ENCODE results near the gene CCR8.
"Not testable (repeated sequence)": the region's sequence is repeated elsewhere in the genome, so short reads cannot be mapped to it uniquely, and the experiment has no call there.

CCR8 gene

DNA sequence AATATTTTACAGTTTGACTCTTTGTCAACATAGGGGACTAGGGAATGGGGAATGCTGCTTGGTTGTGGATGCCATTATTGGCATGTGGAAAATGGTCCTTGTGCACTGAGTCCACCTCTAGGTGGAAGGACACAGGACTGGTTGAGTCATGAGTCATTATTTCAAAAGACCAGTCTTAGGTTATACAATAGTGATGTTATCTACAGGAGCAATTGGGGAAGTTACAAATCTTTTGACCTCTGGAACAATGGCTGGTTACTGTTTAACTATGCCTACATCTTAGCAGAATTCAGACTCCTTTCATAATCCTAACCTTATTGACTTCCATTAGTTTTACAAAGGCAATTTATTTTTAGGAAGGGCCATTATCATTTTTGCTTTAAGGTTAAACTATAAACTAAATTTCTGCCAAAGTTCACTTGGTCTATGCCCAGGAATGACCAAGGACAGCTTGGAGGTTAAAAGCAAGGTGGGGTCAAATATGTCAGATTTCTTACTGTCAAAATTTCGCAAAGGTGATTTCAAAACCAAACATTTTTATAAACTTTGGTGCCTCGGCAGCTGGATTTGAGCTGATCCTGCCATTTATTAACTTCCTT, 11.8 kb upstream of the CCR8 start:
- DNase-seq = no peak

DNA sequence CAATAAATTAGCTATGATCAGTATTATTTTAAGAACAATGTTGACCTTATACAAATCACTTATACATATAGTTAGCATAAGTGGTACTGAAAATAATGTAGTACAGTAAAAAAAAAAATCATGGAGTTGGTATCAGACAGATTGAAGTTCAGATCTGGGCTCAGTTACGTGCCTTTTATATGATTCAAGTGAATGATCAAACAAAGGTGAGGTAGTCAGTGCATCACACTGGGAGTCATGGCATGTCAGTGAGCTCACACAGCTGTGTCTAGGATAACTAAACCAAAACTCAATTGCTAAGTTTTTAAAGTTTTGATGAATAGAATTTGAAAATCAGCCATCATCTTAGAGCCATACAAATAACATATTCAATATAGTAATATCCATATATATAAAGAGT, 11.2 kb upstream of the CCR8 start:
- no peak for DNase-seq

DNA sequence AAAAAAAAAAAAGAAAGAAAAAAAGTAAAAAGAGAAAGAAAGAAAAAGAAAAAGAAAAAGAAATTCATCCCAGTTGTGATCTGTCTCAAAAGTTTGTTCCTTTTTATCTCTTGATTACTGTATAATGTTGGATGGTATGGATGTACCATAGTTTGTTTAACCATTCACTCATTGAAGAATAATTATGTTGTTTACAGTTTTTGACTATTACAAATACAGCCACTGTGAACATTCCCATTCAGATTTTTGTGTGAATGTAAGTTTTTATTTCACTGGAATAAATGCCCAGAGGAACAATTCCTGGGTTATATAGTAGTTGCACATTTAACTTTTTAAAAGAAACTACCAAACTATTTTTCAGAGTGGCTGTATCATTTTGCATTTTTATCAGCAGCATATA, 10.3 kb upstream of the CCR8 start:
- DNase-seq = no peak

DNA sequence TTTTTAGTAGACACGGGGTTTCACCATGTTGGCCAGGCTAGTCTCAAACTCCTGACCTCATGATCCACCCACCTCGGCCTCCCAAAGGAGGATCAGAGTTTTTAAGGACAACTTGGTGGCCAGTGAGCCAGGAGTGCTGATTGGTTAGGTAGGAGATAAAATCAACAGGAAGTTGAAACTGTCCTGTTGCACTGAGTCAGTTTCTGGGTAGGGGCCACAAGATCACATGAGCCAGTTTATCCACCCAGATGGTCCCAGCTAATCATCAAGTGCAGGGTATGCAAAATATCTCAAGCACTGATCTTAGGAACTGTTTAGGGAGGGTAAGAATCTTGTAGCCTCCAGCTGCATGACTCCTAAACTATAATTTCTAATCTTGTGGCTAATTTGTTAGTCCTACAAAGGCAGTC, 7.9 kb upstream of the CCR8 start:
- not testable (repeated sequence) for DNase-seq

DNA sequence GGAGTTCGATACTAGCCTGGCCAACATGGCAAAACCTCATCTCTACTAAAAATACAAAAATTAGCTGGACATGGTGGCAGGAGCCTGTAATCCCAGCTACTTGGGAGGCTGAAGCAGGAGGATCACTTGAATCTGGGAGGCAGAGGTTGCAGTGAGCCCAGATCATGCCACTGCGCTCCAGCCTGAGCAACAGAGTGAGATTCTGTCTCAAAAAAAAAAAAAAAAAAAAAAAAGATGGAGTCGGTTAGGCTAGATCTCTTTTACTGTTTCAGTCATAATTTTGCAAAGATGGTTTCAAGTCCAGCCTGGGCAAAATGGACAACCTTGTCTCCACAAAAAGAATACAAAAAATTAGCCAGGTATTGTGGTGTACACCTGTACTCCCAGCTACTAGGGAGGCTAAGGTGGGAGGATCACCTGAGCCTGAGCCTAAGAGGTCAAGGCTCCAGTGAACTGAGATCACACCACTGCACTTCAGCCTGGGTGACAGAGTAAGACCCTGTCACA, 7.2 kb upstream of the CCR8 start:
- DNase-seq = not testable (repeated sequence)

DNA sequence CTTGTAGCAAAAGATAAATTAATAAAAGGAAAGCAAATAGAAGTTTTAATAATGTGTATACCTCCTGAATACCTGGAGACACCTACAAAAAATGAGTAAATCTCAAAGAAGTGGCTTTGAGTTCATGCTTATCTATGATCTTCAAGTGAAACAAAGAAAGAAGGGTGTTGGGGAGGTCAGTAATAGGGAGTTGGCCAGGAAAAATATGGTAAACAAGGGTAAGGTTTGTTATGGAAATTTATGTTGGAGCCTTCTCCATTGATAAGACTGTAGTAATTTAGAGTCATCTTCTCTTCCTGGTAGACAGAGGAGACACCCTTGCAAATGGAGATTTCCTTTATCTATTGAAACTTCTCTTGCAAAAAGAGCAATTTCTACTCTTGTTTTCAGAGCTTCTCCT, 6.6 kb upstream of the CCR8 start:
- no peak for DNase-seq

DNA sequence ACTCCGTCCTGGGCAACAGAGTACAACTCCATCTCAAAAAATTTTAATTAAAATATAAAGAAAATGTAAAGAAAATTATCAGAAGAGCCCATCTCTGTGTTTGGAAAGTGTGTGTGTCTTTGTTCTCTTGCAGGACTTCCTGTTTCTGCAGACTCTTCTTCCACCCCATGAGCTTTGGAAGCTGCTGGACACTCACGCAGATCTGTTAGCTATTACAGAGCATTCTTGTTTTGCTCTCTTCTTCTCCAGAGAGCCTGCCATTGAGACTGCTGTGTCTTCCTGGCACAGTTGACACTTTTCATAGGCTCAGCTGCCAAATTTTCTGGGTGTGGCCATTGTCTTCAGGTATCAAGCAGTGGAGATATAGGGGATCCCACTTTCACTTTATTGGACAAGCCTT, 6.0 kb upstream of the CCR8 start:
- DNase-seq = no peak

DNA sequence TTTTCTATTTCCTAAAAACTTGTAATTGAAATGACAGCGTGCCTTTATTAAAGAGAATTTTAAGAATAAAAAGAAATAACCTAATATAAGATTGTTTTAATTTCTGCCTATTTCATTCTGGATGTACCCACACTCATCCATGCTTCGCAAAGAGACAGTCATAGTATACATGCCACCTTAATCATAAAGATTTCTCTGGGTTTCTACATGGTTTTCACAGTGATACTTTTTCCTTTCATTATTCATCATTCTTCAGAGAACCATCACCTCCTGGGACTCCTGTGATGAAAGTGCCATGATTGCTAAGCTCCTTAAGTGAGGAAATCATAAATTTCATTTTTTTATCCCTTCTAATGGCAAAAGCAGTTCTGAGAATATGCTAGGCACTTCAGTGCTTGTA, 4.3 kb upstream of the CCR8 start:
- DNase-seq = no peak

DNA sequence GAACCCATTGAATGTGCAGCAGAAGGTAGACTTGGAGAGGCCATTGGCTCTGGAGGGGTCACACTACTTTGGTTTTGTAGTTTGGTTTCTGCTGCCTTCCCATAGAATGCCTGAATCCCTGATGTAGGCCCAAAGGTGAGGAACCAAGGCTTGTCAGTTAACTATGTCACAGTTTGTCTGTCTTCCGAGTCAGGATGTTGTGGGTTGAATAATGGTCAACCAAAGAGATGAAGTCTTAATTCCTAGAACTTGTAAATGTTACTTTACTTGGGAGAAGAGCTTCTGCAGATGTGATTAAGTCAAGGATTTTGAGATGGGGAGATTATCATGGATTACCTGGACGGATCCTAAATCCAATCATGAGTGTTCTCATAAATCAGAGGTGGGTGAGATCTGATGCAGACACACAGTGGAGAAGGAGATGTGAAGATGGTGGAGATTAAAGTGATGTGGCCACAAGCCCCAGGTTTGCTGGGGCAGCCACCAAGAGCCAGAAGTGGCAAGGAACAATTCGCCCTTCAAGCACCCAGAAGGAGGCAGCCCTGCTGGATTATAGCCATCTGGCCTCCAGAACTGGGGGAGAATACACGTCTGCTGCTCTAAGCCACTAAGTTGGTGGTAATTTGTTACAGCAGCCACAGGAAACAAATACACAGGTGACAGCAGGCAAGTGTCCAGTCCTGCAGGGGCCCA, 2.3 kb upstream of the CCR8 start:
- no peak for DNase-seq

DNA sequence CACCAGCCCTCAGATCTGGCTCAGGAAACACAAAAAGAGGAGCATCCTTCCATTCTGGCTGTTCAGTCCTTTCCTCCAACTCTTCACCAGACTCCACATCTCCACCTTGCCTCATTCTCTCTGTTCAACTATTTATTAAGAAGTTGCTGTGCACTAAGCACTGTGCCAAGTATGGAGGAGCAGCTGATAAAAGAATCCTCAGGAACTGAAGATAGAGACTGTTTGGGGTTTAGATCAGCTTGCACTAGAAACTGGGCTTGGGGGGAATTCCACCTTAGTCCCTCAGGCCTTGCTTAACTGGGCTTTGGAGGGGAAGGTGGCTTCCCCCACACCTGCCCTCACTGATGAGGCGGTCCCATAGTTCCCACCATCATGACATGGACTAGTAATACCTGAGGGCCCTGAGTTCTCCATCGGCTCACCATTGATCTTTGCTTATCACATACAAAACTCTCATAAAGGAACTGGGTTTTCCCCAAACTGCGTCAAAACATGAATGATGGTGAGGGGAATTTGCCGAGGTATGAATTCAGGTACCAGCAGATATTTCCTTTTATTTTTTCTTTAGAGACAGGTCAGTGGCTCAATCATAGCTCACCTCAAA, 1.7 kb upstream of the CCR8 start:
- DNase-seq = no peak

DNA sequence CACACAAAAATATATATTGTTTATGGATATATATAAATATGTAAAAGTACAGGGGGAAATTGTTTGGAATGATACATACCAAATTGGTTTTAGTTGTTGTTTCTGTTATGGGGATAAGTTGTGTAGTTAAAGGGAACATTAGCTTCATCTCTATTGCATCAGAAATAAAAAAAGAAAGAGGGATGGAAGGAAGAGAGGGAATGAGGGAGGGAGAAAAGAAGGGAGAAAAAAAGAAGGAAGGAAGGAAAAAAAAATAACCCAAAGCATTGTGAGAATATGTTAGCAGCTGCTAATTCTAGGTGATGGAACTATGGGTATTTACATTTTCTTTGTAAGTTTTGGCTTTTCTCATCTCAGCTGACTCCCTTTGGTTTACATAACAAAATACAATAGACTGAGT, 1.3 kb downstream of the CCR8 start:
- DNase-seq = no peak

DNA sequence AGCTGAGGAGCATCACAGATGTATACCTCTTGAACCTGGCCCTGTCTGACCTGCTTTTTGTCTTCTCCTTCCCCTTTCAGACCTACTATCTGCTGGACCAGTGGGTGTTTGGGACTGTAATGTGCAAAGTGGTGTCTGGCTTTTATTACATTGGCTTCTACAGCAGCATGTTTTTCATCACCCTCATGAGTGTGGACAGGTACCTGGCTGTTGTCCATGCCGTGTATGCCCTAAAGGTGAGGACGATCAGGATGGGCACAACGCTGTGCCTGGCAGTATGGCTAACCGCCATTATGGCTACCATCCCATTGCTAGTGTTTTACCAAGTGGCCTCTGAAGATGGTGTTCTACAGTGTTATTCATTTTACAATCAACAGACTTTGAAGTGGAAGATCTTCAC, 3.0 kb downstream of the CCR8 start:
- DNase-seq = no peak

DNA sequence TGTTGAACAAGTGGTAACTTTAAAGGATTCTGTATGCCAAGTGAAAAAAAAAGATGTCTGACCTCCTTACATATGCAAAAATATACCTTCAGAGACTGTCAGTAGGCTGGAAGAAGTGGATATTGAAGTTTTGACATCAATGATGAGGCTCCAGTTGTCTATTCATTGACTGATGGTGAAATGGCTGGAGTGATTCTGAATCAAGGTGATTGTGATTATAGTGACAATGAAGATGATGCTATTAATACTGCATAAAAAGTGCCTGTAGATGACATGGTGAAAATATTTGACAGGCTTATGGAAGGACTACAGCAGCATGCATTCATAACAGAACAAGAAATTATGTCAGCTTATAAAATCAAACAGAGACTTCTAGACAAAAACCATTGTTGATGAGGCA, 4.1 kb downstream of the CCR8 start:
- no peak for DNase-seq

DNA sequence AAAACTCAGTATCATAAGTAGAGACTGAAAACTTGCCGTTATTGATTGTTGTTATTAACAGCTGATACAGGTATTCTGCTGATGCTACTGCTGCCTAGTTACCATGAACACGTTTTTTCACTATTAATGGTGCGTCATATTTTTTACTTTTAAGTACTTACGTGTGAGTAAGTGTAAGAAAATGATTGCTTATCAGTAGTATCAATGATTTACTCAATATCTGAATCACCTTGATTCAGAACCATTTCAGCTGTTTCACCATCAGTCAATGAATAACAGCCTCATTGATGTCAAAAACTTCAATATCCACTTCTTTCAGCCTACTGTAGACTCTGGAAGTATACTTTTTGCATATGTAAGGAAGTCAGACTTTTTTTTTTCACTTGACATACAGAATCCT, 4.7 kb downstream of the CCR8 start:
- DNase-seq = no peak

DNA sequence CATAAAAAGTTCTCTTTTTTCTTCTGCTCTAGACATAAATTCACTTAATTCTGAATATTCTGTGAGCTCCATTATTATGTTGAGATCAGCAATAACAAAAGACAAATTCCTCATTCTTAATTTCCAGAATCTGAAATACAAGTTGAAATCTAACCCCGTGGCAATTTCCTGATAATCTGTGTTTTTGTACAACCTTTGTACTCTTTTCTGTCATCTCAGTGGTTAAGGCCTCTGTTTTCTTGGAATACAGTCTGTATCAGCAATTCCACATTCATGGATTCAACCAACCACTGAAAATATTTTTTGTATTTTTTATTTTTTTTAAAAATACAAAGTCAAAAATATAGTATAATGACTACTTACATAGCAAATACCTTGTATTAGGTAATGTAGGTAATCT, 8.7 kb downstream of the CCR8 start:
- DNase-seq = no peak

DNA sequence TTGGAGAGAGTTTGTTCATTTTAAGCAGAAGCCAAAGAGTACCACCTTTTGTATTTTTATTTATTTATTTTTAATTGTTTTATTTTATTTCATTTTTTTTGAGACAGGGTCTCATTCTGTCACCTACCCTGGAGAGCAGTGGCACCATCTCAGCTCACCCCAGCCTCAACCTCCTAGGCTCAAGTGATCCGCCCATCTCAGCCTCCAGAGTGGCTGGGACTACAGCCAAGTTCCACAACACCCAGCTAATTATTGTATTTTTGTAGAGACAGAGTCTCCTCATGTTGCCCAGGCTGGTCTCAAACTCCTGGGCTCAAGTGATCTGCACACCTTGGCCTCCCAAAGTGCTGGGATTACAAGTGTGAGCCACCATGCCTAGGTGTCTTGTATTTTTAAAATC, 9.6 kb downstream of the CCR8 start:
- no peak for DNase-seq

DNA sequence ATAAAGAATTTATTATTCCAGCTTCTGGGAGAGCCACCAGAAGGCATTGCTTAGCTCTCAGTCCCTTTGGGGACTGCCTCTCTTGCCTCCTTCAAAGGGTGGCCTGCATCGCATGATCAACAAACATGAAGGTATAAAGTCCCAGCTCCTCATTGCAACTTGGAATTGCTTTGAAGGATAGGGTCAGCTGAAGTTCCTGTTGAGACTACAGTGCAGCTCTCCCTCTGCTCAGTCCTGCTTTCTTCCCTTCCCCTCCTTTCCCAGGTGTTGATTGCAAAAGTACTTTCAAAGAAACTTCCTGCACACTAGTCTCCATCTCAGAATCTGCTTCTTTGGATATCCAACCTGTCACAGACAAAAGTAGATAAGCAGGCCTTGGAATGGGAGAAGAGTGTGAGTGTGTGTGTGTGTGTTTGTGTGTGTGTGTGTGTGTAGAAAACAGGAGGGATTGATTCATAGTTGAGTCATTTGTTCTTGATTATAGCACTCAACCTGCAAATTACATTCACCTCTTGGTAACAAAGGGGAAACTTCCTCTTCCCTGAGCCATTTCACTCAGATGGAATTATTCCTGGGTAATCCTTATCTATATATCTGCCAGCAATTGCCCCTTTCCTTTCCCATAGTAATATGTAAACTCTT, 13.7 kb downstream of the CCR8 start:
- no peak for DNase-seq

DNA sequence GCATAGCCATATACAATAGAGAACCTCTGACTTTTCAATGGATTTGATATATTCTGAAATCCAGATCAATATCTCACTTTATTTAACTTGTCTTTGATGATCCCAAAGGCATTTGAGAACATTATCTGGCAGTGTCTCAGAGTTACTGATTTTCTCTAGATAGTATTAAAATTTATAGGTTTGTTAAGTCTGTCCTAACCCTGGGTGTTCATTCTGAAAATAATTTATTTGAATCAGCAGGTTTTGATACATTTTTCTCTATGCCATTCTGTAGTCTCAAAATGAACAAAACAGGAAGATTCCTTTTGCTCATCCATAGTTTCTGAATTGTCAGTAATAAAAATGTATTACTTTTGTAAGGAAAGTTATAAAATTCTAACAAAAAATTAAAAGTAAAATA, 14.3 kb downstream of the CCR8 start:
- no peak for DNase-seq

DNA sequence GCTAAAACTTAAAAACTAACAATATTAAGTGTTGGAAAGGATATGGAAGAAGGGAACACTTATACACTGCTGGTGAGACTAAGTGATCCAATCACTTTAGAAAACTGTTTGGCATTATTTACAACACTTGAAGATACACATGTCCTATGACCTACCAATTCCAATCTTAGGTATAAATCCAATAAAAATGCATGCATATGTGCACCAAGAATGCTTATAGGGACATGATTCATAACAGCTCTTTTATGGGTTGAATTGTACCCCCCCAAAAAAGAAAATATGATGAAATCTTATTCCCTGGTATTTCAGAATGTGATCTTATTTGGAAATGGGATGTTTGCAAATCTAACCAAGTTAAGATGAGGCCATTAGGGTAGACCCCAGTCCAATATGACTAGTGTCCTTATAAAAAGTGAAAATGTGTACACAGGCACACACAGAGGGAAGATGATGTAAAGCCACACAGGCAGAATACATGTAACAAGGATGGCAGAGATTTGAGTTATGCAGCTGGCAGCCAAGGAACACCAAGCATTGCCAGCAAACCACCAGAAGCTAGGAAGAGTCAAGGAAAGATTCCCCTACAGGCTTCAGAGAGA, 15.3 kb downstream of the CCR8 start:
- DNase-seq = no peak

DNA sequence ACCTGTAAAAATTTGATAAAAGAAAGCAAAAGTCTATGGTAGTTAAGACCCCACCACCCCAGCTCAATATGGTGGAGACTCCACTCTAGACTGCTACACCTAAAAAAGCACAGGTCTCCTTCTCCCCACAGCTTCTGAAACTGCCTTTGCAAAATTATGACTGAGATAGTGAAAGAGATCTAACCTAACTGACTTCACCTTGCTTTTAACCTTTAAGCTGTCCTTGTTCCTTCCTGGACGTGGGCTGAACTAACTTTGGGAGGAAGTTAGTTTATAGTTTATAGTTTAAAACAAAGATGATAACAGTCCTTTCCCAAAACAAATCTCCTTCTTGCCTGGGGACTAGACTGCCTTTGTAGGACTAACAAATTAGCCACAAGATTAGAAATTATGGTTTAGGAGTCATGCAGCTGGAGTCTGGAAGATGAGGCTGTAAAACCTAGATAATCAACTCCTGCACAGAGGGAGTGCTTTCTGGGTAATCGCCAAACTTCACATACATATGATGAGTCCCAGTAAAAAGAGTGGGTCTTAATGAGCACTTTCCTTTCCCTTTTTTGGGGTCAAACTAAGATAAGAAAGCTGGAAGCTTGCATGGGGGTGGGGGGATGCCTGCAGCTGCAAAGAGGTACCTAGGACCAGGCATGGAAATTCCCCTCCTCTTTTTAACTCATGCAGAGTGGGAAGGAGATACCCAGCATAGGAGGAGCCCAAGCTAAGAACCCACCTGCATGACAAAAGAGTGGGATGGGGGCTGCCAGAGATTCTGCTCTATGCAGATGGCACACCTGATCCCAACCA, 17.5 kb downstream of the CCR8 start:
- DNase-seq = no peak

DNA sequence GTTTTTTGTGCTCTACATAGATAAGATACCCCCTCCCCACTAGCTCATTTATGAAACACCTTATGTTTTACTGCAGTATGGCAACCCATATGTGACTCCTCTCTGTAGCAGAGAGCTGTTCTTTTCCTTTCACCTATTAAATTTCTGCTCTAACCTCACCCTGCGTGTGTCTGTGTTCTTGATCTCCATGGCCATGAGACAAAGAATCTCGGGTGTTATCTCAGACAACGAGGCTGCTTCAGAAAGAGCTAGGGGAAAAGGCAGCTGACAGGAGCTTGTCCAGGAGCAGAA, 18.0 kb downstream of the CCR8 start:
- no peak for DNase-seq

DNA sequence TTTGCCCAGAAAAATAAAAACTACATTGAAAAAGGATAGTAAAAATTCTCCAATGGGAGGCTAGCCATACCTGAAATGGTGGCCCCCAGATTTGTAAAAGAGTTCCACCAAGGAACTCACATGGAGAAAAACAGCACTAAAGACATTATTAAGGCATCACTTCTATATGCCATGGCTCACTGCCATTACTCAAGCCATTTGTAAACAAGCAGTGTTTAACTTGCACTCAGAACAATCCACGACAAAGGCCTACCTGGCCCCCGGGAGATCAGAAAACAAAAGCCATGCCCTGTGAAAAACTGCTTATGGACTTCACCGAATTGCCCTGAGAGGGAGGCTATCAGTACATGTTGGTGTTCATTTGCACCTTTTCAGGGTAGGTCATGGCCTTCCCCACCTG, 19.6 kb downstream of the CCR8 start:
- no peak for DNase-seq

DNA sequence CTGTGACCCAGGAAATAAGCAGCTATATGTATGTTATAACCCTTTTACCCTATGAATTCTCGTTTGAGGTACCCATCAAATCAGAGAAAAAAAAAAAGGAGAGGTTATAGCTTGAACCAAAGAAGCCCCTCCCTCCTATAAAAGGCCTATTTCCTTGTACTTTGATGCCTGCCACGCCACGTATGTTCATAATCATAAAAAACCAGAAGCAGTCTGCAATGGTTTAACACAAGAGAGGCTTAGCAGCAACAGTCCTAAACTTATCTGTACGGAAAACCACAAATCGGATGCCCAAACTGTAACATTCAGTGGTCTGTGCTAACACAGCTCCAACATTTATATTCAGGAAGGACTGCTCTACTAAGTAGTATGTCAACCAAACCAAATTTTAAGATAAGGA, 21.2 kb downstream of the CCR8 start:
- DNase-seq = no peak

All from activated gamma-delta T cell (primary cell).